ENCODE data around the gene DKC1.

Gene DKC1

DNA sequence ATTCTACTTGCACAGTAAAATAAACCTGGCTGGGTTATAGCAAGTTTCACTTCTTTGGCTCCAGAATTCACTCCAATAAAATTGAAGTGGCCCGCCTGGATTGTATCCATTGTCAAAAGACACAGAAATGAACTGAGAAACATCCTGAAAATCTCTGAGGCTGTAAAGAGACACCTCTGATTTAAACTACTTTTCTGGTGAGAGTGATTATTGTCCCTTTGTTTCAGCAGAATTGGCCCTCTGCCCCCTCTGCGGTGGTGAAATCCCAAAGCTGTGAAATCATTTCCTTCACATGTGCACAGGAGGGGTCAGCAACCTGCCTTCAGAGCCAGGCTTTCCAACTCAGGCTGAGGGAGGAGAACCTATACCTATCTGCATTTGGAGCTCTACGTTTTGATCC, 34.8 kb upstream of the DKC1 start:
- H2AFZ ChIP-seq (ENCODE audit: low read length, unreplicated experiment): no peak overlapping the region
- no peaks in the 10 kb centered on the region for H3K27me3 ChIP-seq (ENCODE audit: insufficient read depth, low read length)
- H3K79me2 ChIP-seq (ENCODE audit: control insufficient read depth, insufficient read depth, low read length, unreplicated experiment): peaks cover 8% of the 10 kb centered on the region
- no peaks in the 10 kb centered on the region for H3K36me3 ChIP-seq (ENCODE audit: insufficient read depth, low read length)
- peak overlapping the region; percentile 7; the same call in 1 of the 2 replicates for H3K4me3 ChIP-seq (ENCODE audit: low read depth, low read length)
- H3K4me1 ChIP-seq (ENCODE audit: control insufficient read depth, insufficient read depth, low read length, unreplicated experiment): peaks cover 82% of the 10 kb centered on the region
- peak overlapping the region; percentile 99 for H3K27ac ChIP-seq (ENCODE audit: low read depth, low read length)

- Histone ChIP-seq H3K27me3 (ENCODE audit: insufficient read depth, low read length) (no peaks in the 10 kb centered on the region), H3K36me3 (ENCODE audit: insufficient read depth, low read length) (no peaks in the 10 kb centered on the region), H3K4me3 (ENCODE audit: low read depth, low read length) (no peak overlapping the region), H3K27ac (ENCODE audit: low read depth, low read length) (peak overlapping the region; percentile 99), H3K4me1 (ENCODE audit: control insufficient read depth, insufficient read depth, low read length, unreplicated experiment) (peaks cover 89% of the 10 kb centered on the region), H3K79me2 (ENCODE audit: control insufficient read depth, insufficient read depth, low read length, unreplicated experiment) (peaks cover 8% of the 10 kb centered on the region), H2AFZ (ENCODE audit: low read length, unreplicated experiment) (no peak overlapping the region)
Observed at GRCh38 chrX:154728431-154729190, 34.1 kb upstream of the DKC1 start.

DNA sequence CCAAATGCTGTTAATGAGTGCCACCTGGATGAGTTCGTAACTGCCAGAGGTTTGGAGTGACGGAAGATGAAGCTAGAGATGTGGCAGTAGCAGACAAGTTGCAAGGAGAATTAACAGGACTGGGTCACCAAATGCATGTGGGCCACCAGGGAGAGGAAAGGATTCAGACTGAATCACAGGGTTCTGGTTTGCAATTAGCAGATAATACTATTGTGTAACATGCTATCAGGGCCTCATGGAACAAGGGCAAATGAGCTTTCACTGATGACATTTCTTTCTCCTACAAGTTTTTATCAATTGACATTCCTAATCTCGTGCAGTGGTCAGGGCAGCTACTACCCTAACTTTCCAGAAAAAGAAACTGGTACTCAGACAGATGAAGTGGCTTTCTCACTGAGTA, 33.2 kb upstream of the DKC1 start:
- H3K36me3 ChIP-seq (ENCODE audit: insufficient read depth, low read length): no peaks in the 10 kb centered on the region
- H3K27ac ChIP-seq (ENCODE audit: low read depth, low read length): peak overlapping the region; percentile 99
- peak overlapping the region; percentile 34; the same call in 1 of the 2 replicates for H3K4me3 ChIP-seq (ENCODE audit: low read depth, low read length)
- H2AFZ ChIP-seq (ENCODE audit: low read length, unreplicated experiment): no peak overlapping the region
- H3K27me3 ChIP-seq (ENCODE audit: insufficient read depth, low read length): no peaks in the 10 kb centered on the region
- H3K4me1 ChIP-seq (ENCODE audit: control insufficient read depth, insufficient read depth, low read length, unreplicated experiment): peaks cover 95% of the 10 kb centered on the region
- H3K79me2 ChIP-seq (ENCODE audit: control insufficient read depth, insufficient read depth, low read length, unreplicated experiment): peaks cover 8% of the 10 kb centered on the region

DNA sequence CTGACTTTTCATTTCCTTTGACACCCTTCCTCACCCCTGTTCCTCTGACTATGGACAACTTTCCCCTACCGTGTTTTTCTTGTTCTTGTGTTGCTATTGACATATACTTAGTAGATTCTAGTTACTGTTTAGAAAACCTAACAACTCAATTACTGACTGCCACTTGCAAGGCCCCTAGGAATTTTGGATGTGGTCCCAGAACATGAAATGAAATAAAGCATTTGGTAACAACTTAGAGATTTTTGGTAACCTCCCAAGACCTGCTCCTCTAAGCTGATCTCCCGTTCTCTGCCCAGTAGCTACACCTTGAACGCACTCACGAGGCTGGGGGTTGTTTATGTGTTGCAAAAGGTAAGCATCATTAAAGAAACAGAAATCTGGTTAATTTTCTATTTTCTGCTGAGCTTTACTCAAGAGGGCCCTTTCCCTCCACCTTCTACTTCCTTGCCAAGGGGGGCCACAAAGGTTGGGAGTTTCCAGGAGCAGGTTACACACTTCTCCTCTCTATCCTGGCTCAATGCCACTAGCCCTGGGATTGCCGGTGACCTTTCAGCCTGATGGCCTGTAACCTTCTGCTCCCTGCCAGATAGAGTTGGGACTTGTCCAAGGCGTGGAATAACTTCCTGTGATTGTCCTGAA, 32.3 kb upstream of the DKC1 start:
- Histone ChIP-seq H3K36me3 (ENCODE audit: insufficient read depth, low read length) (no peaks in the 10 kb centered on the region), H2AFZ (ENCODE audit: low read length, unreplicated experiment) (no peak overlapping the region), H3K4me1 (ENCODE audit: control insufficient read depth, insufficient read depth, low read length, unreplicated experiment) (peaks cover 96% of the 10 kb centered on the region), H3K79me2 (ENCODE audit: control insufficient read depth, insufficient read depth, low read length, unreplicated experiment) (peaks cover 8% of the 10 kb centered on the region), H3K27ac (ENCODE audit: low read depth, low read length) (peak overlapping the region; percentile 99), H3K27me3 (ENCODE audit: insufficient read depth, low read length) (no peaks in the 10 kb centered on the region), H3K4me3 (ENCODE audit: low read depth, low read length) (peak overlapping the region; percentile 34; the same call in 1 of the 2 replicates)

DNA sequence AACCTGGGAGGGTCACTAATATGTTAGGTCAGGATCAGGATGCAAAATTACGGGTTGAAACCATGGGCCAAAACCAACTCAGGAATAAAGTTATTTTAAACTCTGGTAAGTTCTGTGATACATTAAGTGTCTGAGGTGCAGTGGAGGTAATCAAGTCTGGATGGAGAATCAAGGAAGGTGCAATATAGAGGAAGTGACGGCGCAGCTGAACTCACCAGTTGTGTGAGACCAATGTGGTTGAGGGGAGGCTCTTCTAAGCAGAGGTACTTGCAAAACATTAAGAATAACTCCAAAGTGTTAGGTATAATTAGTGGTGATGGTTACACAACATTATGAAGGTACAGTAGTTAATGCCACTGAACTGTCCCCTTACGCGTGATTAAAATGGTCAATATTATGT, 31.5 kb upstream of the DKC1 start:
- H3K27ac ChIP-seq (ENCODE audit: low read depth, low read length): peak overlapping the region; percentile 99
- H3K79me2 ChIP-seq (ENCODE audit: control insufficient read depth, insufficient read depth, low read length, unreplicated experiment): peaks cover 8% of the 10 kb centered on the region

DNA sequence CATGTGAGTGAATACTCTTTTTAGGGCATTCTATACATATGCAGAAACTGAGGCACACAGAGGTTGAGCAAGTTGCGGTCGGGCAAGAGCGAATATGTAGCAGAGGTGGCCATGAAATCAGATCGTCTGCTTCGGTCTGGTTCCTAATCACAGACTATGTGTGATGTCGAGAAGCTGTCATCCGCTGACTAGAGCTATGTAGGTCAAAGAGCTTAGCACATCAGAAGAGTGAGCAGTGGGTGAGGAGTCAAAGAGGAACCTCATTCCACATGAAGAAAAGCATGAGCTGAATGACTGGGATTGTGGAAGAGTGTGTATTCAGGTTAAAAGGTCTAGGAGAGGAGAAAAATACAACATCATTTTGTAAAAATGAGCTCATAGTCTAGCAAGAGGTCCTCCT, 30.8 kb upstream of the DKC1 start:
- Histone ChIP-seq H2AFZ (ENCODE audit: low read length, unreplicated experiment) (no peak overlapping the region), H3K27ac (ENCODE audit: low read depth, low read length) (peak overlapping the region; percentile 99), H3K4me3 (ENCODE audit: low read depth, low read length) (peak overlapping the region; percentile 15; the same call in 1 of the 2 replicates), H3K27me3 (ENCODE audit: insufficient read depth, low read length) (no peaks in the 10 kb centered on the region), H3K36me3 (ENCODE audit: insufficient read depth, low read length) (no peaks in the 10 kb centered on the region), H3K79me2 (ENCODE audit: control insufficient read depth, insufficient read depth, low read length, unreplicated experiment) (peaks cover 8% of the 10 kb centered on the region), H3K4me1 (ENCODE audit: control insufficient read depth, insufficient read depth, low read length, unreplicated experiment) (peaks cover 96% of the 10 kb centered on the region)

More for the DNA sequence above, 31.5 kb upstream of the DKC1 start:
- no peak overlapping the region for H2AFZ ChIP-seq (ENCODE audit: low read length, unreplicated experiment)
- peaks cover 96% of the 10 kb centered on the region for H3K4me1 ChIP-seq (ENCODE audit: control insufficient read depth, insufficient read depth, low read length, unreplicated experiment)
- no peak overlapping the region for H3K4me3 ChIP-seq (ENCODE audit: low read depth, low read length)
- H3K36me3 ChIP-seq (ENCODE audit: insufficient read depth, low read length): no peaks in the 10 kb centered on the region
- H3K27me3 ChIP-seq (ENCODE audit: insufficient read depth, low read length): no peaks in the 10 kb centered on the region

- Histone ChIP-seq H3K36me3 (ENCODE audit: insufficient read depth, low read length) (no peaks in the 10 kb centered on the region), H3K27me3 (ENCODE audit: insufficient read depth, low read length) (no peaks in the 10 kb centered on the region), H3K27ac (ENCODE audit: low read depth, low read length) (peak overlapping the region; percentile 99), H3K4me1 (ENCODE audit: control insufficient read depth, insufficient read depth, low read length, unreplicated experiment) (peaks cover 96% of the 10 kb centered on the region), H3K4me3 (ENCODE audit: low read depth, low read length) (peak overlapping the region; percentile 42), H3K79me2 (ENCODE audit: control insufficient read depth, insufficient read depth, low read length, unreplicated experiment) (peaks cover 12% of the 10 kb centered on the region), H2AFZ (ENCODE audit: low read length, unreplicated experiment) (no peak overlapping the region)
Observed at GRCh38 chrX:154732421-154733065, 30.1 kb upstream of the DKC1 start.

DNA sequence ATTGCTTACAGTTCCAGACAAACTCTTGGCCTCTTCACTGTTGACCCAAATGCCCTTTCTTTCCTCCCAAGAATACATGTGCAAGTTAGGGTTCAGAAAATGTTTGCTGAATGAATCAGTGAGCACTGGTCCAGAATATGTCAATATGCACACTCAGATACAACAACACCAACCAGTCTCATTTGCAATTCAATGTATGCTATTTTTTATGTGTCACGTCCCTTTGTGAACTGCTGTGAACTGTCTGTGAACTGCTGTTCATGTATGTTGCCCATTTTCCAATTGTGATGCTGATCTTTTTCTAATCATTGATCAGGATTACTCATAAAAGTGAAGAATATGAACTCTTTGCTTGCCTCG, 29.6 kb upstream of the DKC1 start:
- Histone ChIP-seq H3K4me1 (ENCODE audit: control insufficient read depth, insufficient read depth, low read length, unreplicated experiment) (peaks cover 93% of the 10 kb centered on the region), H2AFZ (ENCODE audit: low read length, unreplicated experiment) (no peak overlapping the region), H3K79me2 (ENCODE audit: control insufficient read depth, insufficient read depth, low read length, unreplicated experiment) (peaks cover 12% of the 10 kb centered on the region), H3K36me3 (ENCODE audit: insufficient read depth, low read length) (no peaks in the 10 kb centered on the region), H3K27me3 (ENCODE audit: insufficient read depth, low read length) (no peaks in the 10 kb centered on the region), H3K4me3 (ENCODE audit: low read depth, low read length) (peak overlapping the region; percentile 42), H3K27ac (ENCODE audit: low read depth, low read length) (peak overlapping the region; percentile 99)

DNA sequence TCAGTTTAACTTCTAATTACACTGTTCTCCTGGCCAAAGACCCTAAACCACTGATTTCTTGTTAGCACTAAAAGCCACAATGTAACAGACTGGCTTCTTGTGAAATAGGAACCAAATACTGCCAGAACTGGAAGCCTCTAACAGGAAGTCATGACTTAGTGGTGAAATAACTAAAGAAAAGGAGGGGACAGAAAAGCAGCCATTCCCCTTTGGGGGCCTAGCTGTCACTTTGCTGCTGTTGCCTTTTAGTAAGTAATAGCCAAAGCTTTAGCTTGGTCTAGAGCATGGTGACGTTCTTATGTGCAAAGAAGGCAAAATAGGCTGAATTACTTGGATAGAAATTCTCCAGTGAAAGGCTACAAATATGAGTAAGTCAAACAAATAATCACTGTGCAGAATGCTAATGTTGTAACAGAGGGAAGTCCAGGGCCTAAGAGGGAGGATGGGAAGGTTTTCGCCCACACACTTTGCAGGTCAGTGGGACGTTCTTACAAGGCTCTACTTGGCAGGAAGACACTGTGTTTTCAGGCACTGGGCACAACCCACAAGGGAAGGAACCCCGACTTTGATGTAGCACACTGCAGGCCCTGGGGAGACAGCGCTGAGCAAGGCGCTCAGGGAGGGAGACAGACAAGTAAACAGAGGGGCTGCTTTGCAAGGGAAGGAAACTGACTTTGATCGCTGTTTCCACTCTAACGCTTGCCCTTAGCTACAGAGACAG, 28.4 kb upstream of the DKC1 start:
- no peaks in the 10 kb centered on the region for H3K27me3 ChIP-seq (ENCODE audit: insufficient read depth, low read length)
- H2AFZ ChIP-seq (ENCODE audit: low read length, unreplicated experiment): no peak overlapping the region
- H3K27ac ChIP-seq (ENCODE audit: low read depth, low read length): peak overlapping the region; percentile 99
- H3K4me1 ChIP-seq (ENCODE audit: control insufficient read depth, insufficient read depth, low read length, unreplicated experiment): peaks cover 89% of the 10 kb centered on the region
- H3K36me3 ChIP-seq (ENCODE audit: insufficient read depth, low read length): no peaks in the 10 kb centered on the region
- H3K4me3 ChIP-seq (ENCODE audit: low read depth, low read length): peak overlapping the region; percentile 42
- peaks cover 9% of the 10 kb centered on the region for H3K79me2 ChIP-seq (ENCODE audit: control insufficient read depth, insufficient read depth, low read length, unreplicated experiment)

DNA sequence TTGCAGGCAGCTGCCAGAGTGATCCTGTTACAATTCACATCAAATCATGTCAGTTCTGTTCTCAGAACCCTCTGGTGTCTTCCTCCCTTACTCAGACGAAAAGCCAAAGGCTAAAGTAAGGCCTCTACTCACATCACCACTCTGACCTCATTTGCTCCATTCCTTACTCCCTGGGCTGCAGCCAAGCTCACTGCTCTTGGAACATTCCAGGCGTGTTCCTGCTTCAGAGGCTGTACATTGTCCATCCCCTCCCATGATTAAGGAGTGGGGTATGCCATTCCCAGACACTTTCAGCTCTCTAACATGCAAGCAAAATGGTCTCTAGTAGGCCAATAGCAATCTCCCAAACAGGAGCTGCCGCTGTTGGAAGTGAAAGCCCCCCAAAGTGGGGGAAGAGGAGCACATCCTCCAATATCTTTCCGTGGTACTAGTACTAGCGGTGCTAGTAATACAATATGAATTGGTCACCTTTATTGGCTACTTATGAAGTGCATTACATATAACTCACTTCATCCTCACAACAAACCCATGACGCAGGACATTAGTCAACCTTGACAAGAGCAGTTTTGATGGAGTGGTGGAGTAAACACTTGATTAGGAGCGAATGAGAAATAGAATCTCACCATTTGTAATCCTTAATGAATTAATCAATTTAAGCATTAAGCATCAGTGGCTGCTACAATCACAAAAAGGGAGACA, 26.8 kb upstream of the DKC1 start:
- Histone ChIP-seq H3K27me3 (ENCODE audit: insufficient read depth, low read length) (no peaks in the 10 kb centered on the region), H3K36me3 (ENCODE audit: insufficient read depth, low read length) (no peaks in the 10 kb centered on the region), H2AFZ (ENCODE audit: low read length, unreplicated experiment) (no peak overlapping the region), H3K79me2 (ENCODE audit: control insufficient read depth, insufficient read depth, low read length, unreplicated experiment) (peaks cover 9% of the 10 kb centered on the region), H3K27ac (ENCODE audit: low read depth, low read length) (peak overlapping the region; percentile 99), H3K4me3 (ENCODE audit: low read depth, low read length) (peak overlapping the region; percentile 29; the same call in 1 of the 2 replicates), H3K4me1 (ENCODE audit: control insufficient read depth, insufficient read depth, low read length, unreplicated experiment) (peaks cover 73% of the 10 kb centered on the region)

All from ACC112 (cell line).